HepG2 (cell line): Measurements from ENCODE around the gene ATP10D. TPM values are rescaled to one million over a fixed set of nuclear protein-coding genes. Genes with fewer than 3 reads are reported as not detected.

Experiments used
- ATAC-seq: fragments of 200-7000 bp; cut with Tn5 transposase; 3 replicates; pipeline ENCODE4 v1.9.1; 2020; ENCODE audit warnings: mild to moderate bottlenecking, moderate library complexity
- BruUV-seq: library from RNA; stranded (reverse); fragments of 400-500 nt; replicated peaks from 2 replicates; lab custom pipeline; 2021; lab: Mats Ljungman, UMichigan
- CTCF ChIA-PET: fragments of 300-600 bp; formaldehyde crosslinking; extraction: SDS; loops from one replicate; lab custom pipeline; 2021; ENCODE audit warnings: low total read pairs, inconsistent platforms, low intra/inter-chr PET ratio; lab: Yijun Ruan, JAX
- POLR2A ChIA-PET: fragments of 350-600 bp; sonication (Branson Sonifier 250); formaldehyde crosslinking; loops from one replicate; lab custom pipeline; 2020; ENCODE audit warnings: antibody characterized with exemption, inconsistent platforms; lab: Yijun Ruan, JAX
- DNase-seq: peaks from one replicate; pipeline ENCODE4 v3.0.0-alpha.2; 2015; ENCODE audit warnings: low spot score
- FAIRE-seq: peaks from 3 replicates; lab custom pipeline; 2011; peaks lifted over from hg19 to GRCh38; lab: Jason Lieb, UNC
- H2AFZ ChIP-seq: one replicate; pipeline ENCODE4 v1.6.1; 2011; ENCODE audit warnings: low read length, inconsistent platforms
- H3K27ac ChIP-seq: fragments of 300-600 bp; 3 replicates; pipeline ENCODE4 v1.8.0; 2011; ENCODE audit warnings: mixed run types, mild to moderate bottlenecking, mixed read lengths, low read length, inconsistent platforms; ENCODE audit not compliant: insufficient read depth; ENCODE audit errors: extremely low read length
- H3K27me3 ChIP-seq, 2 experiments: fragments of 200-600 bp in 1 of 2; 2 replicates in 1 of 2; 3 replicates in 1 of 2; pipeline versions ENCODE4 v1.6.0 to v1.8.0; 2011; ENCODE audit warnings: low read length in 2 of 2, mild to moderate bottlenecking in 2 of 2, moderate library complexity in 2 of 2, inconsistent platforms in 1 of 2; ENCODE audit not compliant: insufficient read depth in 2 of 2, control insufficient read depth in 1 of 2
- H3K36me3 ChIP-seq, 2 experiments: fragments of 200-600 bp in 1 of 2; replicated peaks in 1 of 2; 2 replicates in 1 of 2; 3 replicates in 1 of 2; pipeline versions ENCODE4 v1.5.1 to v1.8.0; 2011; ENCODE audit warnings: low read length in 2 of 2, inconsistent platforms in 1 of 2; ENCODE audit not compliant: insufficient read depth in 2 of 2, control insufficient read depth in 1 of 2
- H3K4me1 ChIP-seq: 2 replicates; pipeline ENCODE4 v1.5.1; 2012; ENCODE audit warnings: low read length, inconsistent platforms; ENCODE audit not compliant: insufficient read depth
- H3K4me2 ChIP-seq: 2 replicates; pipeline ENCODE4 v1.6.0; 2011; ENCODE audit warnings: low read depth, low read length, inconsistent platforms
- H3K4me3 ChIP-seq, 3 experiments: fragments of 200-600 bp in 1 of 3; sonication (generic), shearing (Covaris generic) in 1 of 3; replicated peaks in 1 of 3; 2 replicates each; pipeline ENCODE4 v1.5.1; 2011 to 2016; ENCODE audit warnings: low read length in 3 of 3, inconsistent platforms in 2 of 3, low read depth in 2 of 3, mild to moderate bottlenecking in 2 of 3, control low read depth in 1 of 3, mixed read lengths in 1 of 3; ENCODE audit not compliant: insufficient read depth in 1 of 3
- H3K79me2 ChIP-seq: one replicate; pipeline ENCODE4 v1.6.1; 2011; ENCODE audit warnings: low read length, inconsistent platforms; ENCODE audit not compliant: insufficient read depth
- H3K9ac ChIP-seq: 2 replicates; pipeline ENCODE4 v1.6.0; 2011; ENCODE audit warnings: mild to moderate bottlenecking, low read depth, low read length, inconsistent platforms; ENCODE audit not compliant: insufficient read depth
- H3K9me3 ChIP-seq: 2 replicates; pipeline ENCODE4 v1.5.1; 2012; ENCODE audit warnings: mild to moderate bottlenecking, low read length
- H4K20me1 ChIP-seq: 2 replicates; pipeline ENCODE4 v1.6.0; 2011; ENCODE audit warnings: inconsistent platforms, mild to moderate bottlenecking, low read length, moderate library complexity; ENCODE audit not compliant: insufficient read depth
- PAX8 ChIP-seq: sonication (generic); formaldehyde crosslinking; IDR thresholded peaks from 2 replicates; pipeline ENCODE4 v1.8.0; 2022; ENCODE audit warnings: mild to moderate bottlenecking, missing genetic modification reagents, borderline replicate concordance
- RAD21 ChIP-seq: fragments of 450-650 bp; formaldehyde crosslinking; IDR thresholded peaks from 2 replicates; pipeline ENCODE4 v1.5.0; 2020; ENCODE audit warnings: mild to moderate bottlenecking
- RARA ChIP-seq: IDR thresholded peaks from 2 replicates; pipeline ENCODE4 v1.6.1; 2016; ENCODE audit warnings: missing genetic modification reagents, missing compliant biosample characterization
- RXRB ChIP-seq: IDR thresholded peaks from 2 replicates; pipeline ENCODE4 v1.6.1; 2016; ENCODE audit warnings: borderline replicate concordance, missing genetic modification reagents, missing compliant biosample characterization
- SIX4 ChIP-seq: sonication (generic); formaldehyde crosslinking; IDR thresholded peaks from 2 replicates; pipeline ENCODE4 v1.4.0; 2020; ENCODE audit warnings: missing genetic modification reagents
- SOX13 ChIP-seq, 3 experiments: fragments of 450-650 bp in 1 of 3; sonication (generic) in 1 of 3; formaldehyde crosslinking in 1 of 3; IDR thresholded peaks in 2 of 3; conservative IDR thresholded peaks in 1 of 3; 2 replicates each; pipeline versions ENCODE4 v1.5.0 to v1.6.1; 2016 to 2020; ENCODE audit warnings: antibody characterized with exemption in 1 of 3, mild to moderate bottlenecking in 1 of 3, missing compliant biosample characterization in 1 of 3, missing genetic modification reagents in 1 of 3, moderate library complexity in 1 of 3
- SOX5 ChIP-seq: IDR thresholded peaks from 2 replicates; pipeline ENCODE4 v1.6.1; 2016; ENCODE audit warnings: borderline replicate concordance
- TEAD3 ChIP-seq: optimal IDR thresholded peaks from 2 replicates; pipeline ENCODE3; 2016; ENCODE audit warnings: borderline replicate concordance
- ZBTB3 ChIP-seq: sonication (generic); formaldehyde crosslinking; IDR thresholded peaks from 2 replicates; pipeline ENCODE4 v1.4.0; 2020; ENCODE audit warnings: low read depth, mild to moderate bottlenecking, moderate library complexity, missing genetic modification reagents, borderline replicate concordance
- ZNF274 ChIP-seq: sonication (generic); formaldehyde crosslinking; IDR thresholded peaks from 2 replicates; pipeline ENCODE4 v1.5.1; 2020; ENCODE audit warnings: mild to moderate bottlenecking, missing genetic modification reagents
- WGBS: methylation state at CpG from one replicate; pipeline ENCODE4 v1.1.6; 2017; ENCODE audit warnings: low lambda C conversion rate; 5-methylcytosine and 5-hydroxymethylcytosine counted together
- in situ Hi-C: cut with HindIII; loops from 2 replicates; pipeline ENCODE4 v1.10.0; 2017; ENCODE audit warnings: low pct_unique_long_range_greater_than_20kb; ENCODE audit not compliant: extremely low pct_ligation_motif_present
- intact Hi-C: fragments of 100-400 bp; cut with micrococcal nuclease; formaldehyde crosslinking; loops from one replicate; pipeline ENCODE4 v1.10.0; 2022; ENCODE audit not compliant: unreplicated experiment
- polyA plus RNA-seq, 8 experiments: library from polyadenylated mRNA; depleted of rRNA in 3 of 8; stranded (reverse) in 7 of 8; unstranded in 1 of 8; fragments of >200 nt; fragmentation: Illumina TruSeq in 4 of 8; extraction: Trizol in 4 of 8; gene quantifications; 2 replicates each; pipeline versions ENCODE4 v1.2.1 to v1.2.3, GENCODE V29; 2011 to 2016; ENCODE audit warnings: low read depth in 4 of 8, missing spikeins in 1 of 8, mixed read lengths in 1 of 8; ENCODE audit not compliant: insufficient read depth in 1 of 8
- total RNA-seq, 5 experiments: library from RNA; depleted of rRNA; stranded (reverse); fragments of >200 nt; fragmentation: Illumina TruSeq; extraction: Trizol; gene quantifications; 2 replicates each; pipeline ENCODE4 v1.2.3, GENCODE V29; 2016; ENCODE audit warnings: low read depth in 1 of 5
- TF ChIP-seq, protein P1 (sequence below): sonication (generic); formaldehyde crosslinking; IDR thresholded peaks from 2 replicates; pipeline ENCODE4 v1.8.0; 2022; ENCODE audit warnings: missing genetic modification reagents, mild to moderate bottlenecking, borderline replicate concordance
- TF ChIP-seq, protein P2 (sequence below): sonication (generic); formaldehyde crosslinking; IDR thresholded peaks from 2 replicates; pipeline ENCODE4 v1.8.0; 2022; ENCODE audit warnings: mild to moderate bottlenecking, missing genetic modification reagents; ENCODE audit not compliant: insufficient replicate concordance

ATP10D gene
- total and polyA plus RNA-seq, 2 of the 13 experiments (the other 11 are each of a cell fraction or from before 2014, with no cell fraction given) = 2.2 to 9.8 TPM

DNA sequence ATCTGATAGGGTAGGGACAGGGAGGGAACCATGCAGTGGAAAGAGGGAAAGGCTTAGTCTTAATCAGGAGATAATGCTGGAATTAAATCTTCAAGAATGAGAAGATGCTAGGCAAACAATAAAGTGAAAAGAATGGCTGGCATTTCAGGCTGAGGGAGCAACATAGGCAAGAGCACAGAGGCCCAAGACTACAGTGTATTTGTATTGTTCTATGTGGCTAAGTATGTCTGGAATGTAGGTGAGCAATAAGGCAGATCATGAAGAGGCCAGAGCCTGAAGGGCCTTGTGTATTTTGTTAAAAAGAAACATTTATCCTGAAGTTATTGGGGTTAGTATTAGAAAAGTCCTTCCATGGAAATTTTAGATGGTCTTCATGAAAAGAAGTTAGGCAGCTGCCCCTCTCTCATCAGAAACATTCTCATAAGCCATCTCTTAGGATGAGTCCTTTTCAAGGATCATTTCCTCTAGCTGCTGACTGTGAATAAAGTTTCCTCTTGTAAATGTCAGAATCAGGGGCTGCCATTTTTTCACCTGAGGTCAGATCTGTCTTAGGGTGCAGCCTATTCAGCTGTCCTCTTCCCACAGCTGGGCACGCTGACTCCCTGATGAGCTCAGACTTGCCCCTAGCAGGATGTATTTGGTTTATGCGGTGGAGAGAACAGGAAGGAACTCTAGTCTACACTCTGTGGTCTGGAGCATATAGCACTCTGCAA is 46.3 kb downstream of the ATP10D start (continued):
- TF ChIP-seq SOX5 (CRISPR knock-in tag) (peak; percentile 41; the same call in 1 of the 2 replicates), SIX4 (no peak), TEAD3 (CRISPR knock-in tag) (peak; percentile 80), SOX13 (IDR thresholded peaks at IDR 0.05) (no peak), SOX13 (CRISPR knock-in tag; conservative IDR thresholded peaks at IDR 0.05 in 1 of 2, IDR thresholded peaks at IDR 0.05 in 1 of 2) (peak in 1 of 2 experiments; percentile 68; a peak in 2 of 4 replicates)
- TF ChIP-seq, protein P1, sequence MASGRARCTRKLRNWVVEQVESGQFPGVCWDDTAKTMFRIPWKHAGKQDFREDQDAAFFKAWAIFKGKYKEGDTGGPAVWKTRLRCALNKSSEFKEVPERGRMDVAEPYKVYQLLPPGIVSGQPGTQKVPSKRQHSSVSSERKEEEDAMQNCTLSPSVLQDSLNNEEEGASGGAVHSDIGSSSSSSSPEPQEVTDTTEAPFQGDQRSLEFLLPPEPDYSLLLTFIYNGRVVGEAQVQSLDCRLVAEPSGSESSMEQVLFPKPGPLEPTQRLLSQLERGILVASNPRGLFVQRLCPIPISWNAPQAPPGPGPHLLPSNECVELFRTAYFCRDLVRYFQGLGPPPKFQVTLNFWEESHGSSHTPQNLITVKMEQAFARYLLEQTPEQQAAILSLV = no peak
- TF ChIP-seq, protein P2, sequence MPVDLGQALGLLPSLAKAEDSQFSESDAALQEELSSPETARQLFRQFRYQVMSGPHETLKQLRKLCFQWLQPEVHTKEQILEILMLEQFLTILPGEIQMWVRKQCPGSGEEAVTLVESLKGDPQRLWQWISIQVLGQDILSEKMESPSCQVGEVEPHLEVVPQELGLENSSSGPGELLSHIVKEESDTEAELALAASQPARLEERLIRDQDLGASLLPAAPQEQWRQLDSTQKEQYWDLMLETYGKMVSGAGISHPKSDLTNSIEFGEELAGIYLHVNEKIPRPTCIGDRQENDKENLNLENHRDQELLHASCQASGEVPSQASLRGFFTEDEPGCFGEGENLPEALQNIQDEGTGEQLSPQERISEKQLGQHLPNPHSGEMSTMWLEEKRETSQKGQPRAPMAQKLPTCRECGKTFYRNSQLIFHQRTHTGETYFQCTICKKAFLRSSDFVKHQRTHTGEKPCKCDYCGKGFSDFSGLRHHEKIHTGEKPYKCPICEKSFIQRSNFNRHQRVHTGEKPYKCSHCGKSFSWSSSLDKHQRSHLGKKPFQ (CRISPR knock-in tag) = no peak

DNA sequence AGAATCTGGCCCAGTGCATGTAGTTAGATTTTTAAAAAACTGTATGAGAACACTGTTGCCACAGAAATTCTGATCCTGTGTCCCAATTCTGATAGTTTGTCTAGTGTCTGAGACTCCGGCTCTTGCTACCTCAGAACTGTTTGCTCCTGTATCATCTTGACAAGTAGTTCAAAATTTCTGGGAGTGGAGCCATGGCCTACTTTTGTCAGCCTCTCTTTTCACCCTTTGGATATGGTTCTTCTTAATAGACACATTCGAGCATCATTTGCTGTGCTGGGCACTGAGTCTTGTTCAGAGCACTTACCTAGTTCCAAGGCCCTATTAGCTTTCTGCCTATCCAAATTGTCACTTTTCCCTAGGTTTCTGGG is 46.9 kb downstream of the ATP10D start:
- H3K4me3 ChIP-seq = no peak overlapping the region
- H3K27me3 ChIP-seq = no peaks in the 10 kb centered on the region
- DNase-seq (no peak), FAIRE-seq (no peak), ATAC-seq (no peak)
- ChIA-PET CTCF (no interaction called here), POLR2A (no interaction called here)
- no peak overlapping the region for H3K4me2 ChIP-seq
- WGBS = 61% methylated on average over 2 of the region's 2 CpGs
- H3K9me3 ChIP-seq = 0 out of 2 replicates have a peak, but pooled peaks cover 4% of the 10 kb centered on the region
- H2AFZ ChIP-seq = no peak overlapping the region
- no peaks in the 10 kb centered on the region for H3K79me2 ChIP-seq
- H3K36me3 ChIP-seq = no peaks in the 10 kb centered on the region
- no peak overlapping the region for H3K27ac ChIP-seq
- intact Hi-C loops = no loop called here
- H3K9ac ChIP-seq = no peak overlapping the region
- no peaks in the 10 kb centered on the region for H3K4me1 ChIP-seq
- BruUV-seq = no TSS peak
- in situ Hi-C loops = no loop called here
- no peaks in the 10 kb centered on the region for H4K20me1 ChIP-seq
- no peak for TF ChIP-seq PAX8
- TF ChIP-seq RARA (CRISPR knock-in tag) = no peak
- no peak for TF ChIP-seq RAD21 (CRISPR knock-in tag)
- TF ChIP-seq ZNF274 (CRISPR knock-in tag) = no peak
- no peak for TF ChIP-seq RXRB (CRISPR knock-in tag)
- TF ChIP-seq ZBTB3 = no peak
